ENCODE data around the gene COPA. TPM values are rescaled to one million over a fixed set of nuclear protein-coding genes. Genes with fewer than 3 reads are reported as not detected.

COPA gene
- total RNA-seq, 4 donors from 2014 or later: 59.0 to 103 (median 85.9) TPM

GRCh38 chr1:160367516-160367900, 24.5 kb upstream of the COPA start:
- H3K36me3 ChIP-seq: no peaks in the 10 kb centered on the region
- no peak overlapping the region for H3K4me3 ChIP-seq
- intact Hi-C loops (cut with DNase I; ENCODE audit: low total_unique reads) (no loop called here), in situ Hi-C loops (cut with MboI; ENCODE audit: low sequenced_read_pairs in 4 of 4) (loop anchor here in 2 of 4 donors (25.0 kb wide), 1 partner anchor 280 kb away; the partner anchor contains the start of genes IGSF8 (in 2 of the 2) and KCNJ9 (in 2 of the 2))
- TF ChIP-seq POLR2A (IDR thresholded peaks at IDR 0.05): no peak
- TF ChIP-seq CTCF (IDR thresholded peaks at IDR 0.05 in 4 of 5, conservative IDR thresholded peaks at IDR 0.05 in 1 of 5): no peak
- peaks cover 0 to 2% (median 0%) of the 10 kb centered on the region in 3 donors for H3K27me3 ChIP-seq
- no peak for ATAC-seq
- no peak for DNase-seq
- no peaks in the 10 kb centered on the region for H3K4me1 ChIP-seq
- no peaks in the 10 kb centered on the region for H3K9me3 ChIP-seq
- no peak overlapping the region for H3K27ac ChIP-seq

GRCh38 chr1:160366731-160367515, 23.9 kb upstream of the COPA start, which contains the start of gene NHLH1:
NHLH1 (plus strand) TSS chr1:160367071; CDS start chr1:160370732, 3,661 bp downstream.
- no peaks in the 10 kb centered on the region for H3K9me3 ChIP-seq
- no peak for TF ChIP-seq CTCF (IDR thresholded peaks at IDR 0.05 in 4 of 5, conservative IDR thresholded peaks at IDR 0.05 in 1 of 5)
- no peak for TF ChIP-seq POLR2A (IDR thresholded peaks at IDR 0.05)
- intact Hi-C loops (cut with DNase I; ENCODE audit: low total_unique reads) (no loop called here), in situ Hi-C loops (cut with MboI; ENCODE audit: low sequenced_read_pairs in 4 of 4) (loop anchor here in 2 of 4 donors (25.0 kb wide), 1 partner anchor 280 kb away; the partner anchor contains the start of genes IGSF8 (in 2 of the 2) and KCNJ9 (in 2 of the 2))
- ATAC-seq (no peak), DNase-seq (no peak)
- H3K36me3 ChIP-seq: no peaks in the 10 kb centered on the region
- H3K27ac ChIP-seq: no peak within 1 kb of the TSS
- no peak within 1 kb of the TSS for H3K4me3 ChIP-seq
- peaks cover 0 to 2% (median 0%) of the 10 kb centered on the region in 3 donors for H3K27me3 ChIP-seq
- H3K4me1 ChIP-seq: no peaks in the 10 kb centered on the region

GRCh38 chr1:160365325-160365724, 22.3 kb upstream of the COPA start:
- no peak for ATAC-seq
- Histone ChIP-seq H3K27ac (no peak overlapping the region), H3K4me1 (peaks cover 0 to under 1% of the 10 kb centered on the region in 2 donors), H3K4me3 (no peak overlapping the region), H3K27me3 (peaks cover 0 to 2% (median 0%) of the 10 kb centered on the region in 3 donors), H3K36me3 (no peaks in the 10 kb centered on the region), H3K9me3 (no peaks in the 10 kb centered on the region)
- in situ Hi-C loops (cut with MboI; ENCODE audit: low sequenced_read_pairs in 4 of 4) (loop anchor here in 2 of 4 donors (25.0 kb wide), 1 partner anchor 278 kb away; the partner anchor contains the start of genes IGSF8 (in 2 of the 2) and KCNJ9 (in 2 of the 2)), intact Hi-C loops (cut with DNase I; ENCODE audit: low total_unique reads) (no loop called here)
- no peak for DNase-seq
- TF ChIP-seq CTCF (IDR thresholded peaks at IDR 0.05 in 4 of 5, conservative IDR thresholded peaks at IDR 0.05 in 1 of 5): no peak
- TF ChIP-seq POLR2A (IDR thresholded peaks at IDR 0.05): no peak

GRCh38 chr1:160363951-160364735, 21.1 kb upstream of the COPA start:
- DNase-seq: no peak
- in situ Hi-C loops (cut with MboI; ENCODE audit: low sequenced_read_pairs in 4 of 4): loop anchor here in 2 of 4 donors (25.0 kb wide), 1 partner anchor 277 kb away; the partner anchor contains the start of genes IGSF8 (in 2 of the 2) and KCNJ9 (in 2 of the 2)

More at GRCh38 chr1:160363951-160364735, 21.1 kb upstream of the COPA start:
- Histone ChIP-seq H3K4me3 (no peak overlapping the region), H3K9me3 (no peaks in the 10 kb centered on the region), H3K27ac (no peak overlapping the region), H3K4me1 (peaks cover 0 to 9% of the 10 kb centered on the region in 2 donors), H3K27me3 (peaks cover 0 to 2% (median 0%) of the 10 kb centered on the region in 3 donors), H3K36me3 (no peaks in the 10 kb centered on the region)
- TF ChIP-seq CTCF (IDR thresholded peaks at IDR 0.05 in 4 of 5, conservative IDR thresholded peaks at IDR 0.05 in 1 of 5): no peak
- no peak for TF ChIP-seq POLR2A (IDR thresholded peaks at IDR 0.05)
- no peak for ATAC-seq
- intact Hi-C loops (cut with DNase I; ENCODE audit: low total_unique reads): no loop called here

All from gastrocnemius medialis (tissue), 4 donors.